Activated T-cell treated with anti-CD3 and anti-CD28 coated beads, Interleukin-2, amount 50 U/mL, for 72 hours (primary cell): ENCODE data around the gene AGAP1. TPM values are rescaled to one million over a fixed set of nuclear protein-coding genes. Genes with fewer than 3 reads are reported as not detected.
"Not testable (repeated sequence)": the region's sequence is repeated elsewhere in the genome, so short reads cannot be mapped to it uniquely, and the experiment has no call there.

ENCODE experiments used
- ATAC-seq, 2 donors: fragments of 150-1000 bp; cut with Tn5 transposase; replicated peaks in 1 of 2; 2 replicates each; pipeline ENCODE4 v1.10.0; 2021; ENCODE audit warnings: moderate library complexity in 2 of 2, mild to moderate bottlenecking in 1 of 2
- DNase-seq, 2 donors: peaks; one replicate each; pipeline ENCODE4 v3.0.0; 2021 to 2022; ENCODE audit warnings: mixed read lengths in 1 of 2
- H3K27ac Mint-ChIP-seq: one replicate; pipeline ENCODE4 v1.8.0; 2022; ENCODE audit warnings: mild to moderate bottlenecking, moderate library complexity, mixed read lengths
- H3K27me3 Mint-ChIP-seq: one replicate; pipeline ENCODE4 v1.8.0; 2022; ENCODE audit warnings: low read depth, mixed read lengths
- H3K36me3 Mint-ChIP-seq, 2 donors: one replicate each; pipeline ENCODE4 v1.8.0; 2022; ENCODE audit warnings: mixed read lengths in 2 of 2, mild to moderate bottlenecking in 1 of 2; ENCODE audit not compliant: insufficient read depth in 2 of 2
- H3K4me1 Mint-ChIP-seq: one replicate; pipeline ENCODE4 v1.8.0; 2022; ENCODE audit warnings: low read depth, mixed read lengths
- H3K4me3 Mint-ChIP-seq, 2 donors: one replicate each; pipeline ENCODE4 v1.8.0; 2022; ENCODE audit warnings: mild to moderate bottlenecking in 2 of 2, mixed read lengths in 2 of 2, moderate library complexity in 2 of 2
- H3K9me3 Mint-ChIP-seq, 2 donors: one replicate each; pipeline ENCODE4 v1.8.0; 2022; ENCODE audit warnings: mixed read lengths in 2 of 2
- total RNA-seq, 2 donors: library from RNA; stranded (reverse); gene quantifications; one replicate each; pipeline ENCODE4 v1.2.3, GENCODE V29; 2022

The AGAP1 gene
- total RNA-seq, 2 donors from 2014 or later, result 0.74 to 2.9 TPM

DNA sequence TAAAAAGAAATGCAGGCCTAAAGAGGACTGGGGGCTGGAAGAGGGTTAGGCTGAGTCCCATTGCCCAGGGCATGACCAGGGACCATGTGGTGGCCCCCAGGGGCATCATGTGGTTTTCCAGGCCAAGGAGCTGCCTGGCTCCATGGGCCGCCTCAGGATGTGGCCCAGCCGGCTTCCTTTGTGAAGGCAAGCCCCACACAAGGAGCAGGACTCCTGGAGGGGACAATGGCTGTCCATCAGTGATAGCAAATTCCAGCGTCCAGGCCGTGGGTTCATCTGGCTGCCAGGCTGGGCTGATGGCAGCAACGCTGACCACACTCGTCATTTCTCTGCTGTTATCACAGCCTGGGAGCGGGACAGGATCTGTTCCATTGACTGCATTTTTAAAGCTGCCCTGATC is 591.8 kb downstream of the AGAP1 start:
- no peaks in the 10 kb centered on the region for H3K4me1 Mint-ChIP-seq
- H3K4me3 Mint-ChIP-seq, result no peak overlapping the region
- no peaks in the 10 kb centered on the region for H3K9me3 Mint-ChIP-seq
- no peaks in the 10 kb centered on the region for H3K36me3 Mint-ChIP-seq
- no peak for ATAC-seq
- DNase-seq, result no peak
- no peak overlapping the region for H3K27ac Mint-ChIP-seq
- no peaks in the 10 kb centered on the region for H3K27me3 Mint-ChIP-seq

DNA sequence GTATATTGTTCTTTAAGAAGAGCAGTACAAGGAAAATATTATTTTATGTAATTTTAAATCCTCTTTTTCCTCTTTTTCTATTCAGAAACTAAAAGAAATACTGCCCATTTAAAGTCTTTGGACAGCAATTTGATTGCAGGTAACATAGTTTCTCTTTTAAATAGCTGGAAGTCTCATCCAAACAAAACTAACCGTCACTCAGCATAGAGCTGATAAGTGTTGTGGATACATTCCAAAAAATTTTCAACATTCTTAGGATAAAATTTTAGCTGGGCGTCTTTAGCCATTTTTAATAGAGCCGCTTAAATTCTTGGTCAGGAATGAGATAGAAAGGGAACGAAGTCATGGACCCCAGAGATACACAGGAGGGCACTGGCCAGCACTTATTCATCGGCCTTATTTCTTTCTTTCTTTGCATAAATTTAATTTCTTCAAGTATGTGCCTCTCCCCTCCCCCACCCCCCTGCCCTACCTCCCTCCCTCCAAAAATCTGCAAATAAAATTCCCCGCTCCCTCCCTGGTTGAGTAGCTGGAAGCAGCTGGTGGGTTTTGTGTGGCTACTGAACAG is 592.6 kb downstream of the AGAP1 start:
- no peaks in the 10 kb centered on the region for H3K4me1 Mint-ChIP-seq
- H3K27me3 Mint-ChIP-seq, result no peaks in the 10 kb centered on the region
- ATAC-seq (no peak), DNase-seq (no peak)
- H3K9me3 Mint-ChIP-seq, result no peaks in the 10 kb centered on the region
- H3K4me3 Mint-ChIP-seq, result no peak overlapping the region
- no peaks in the 10 kb centered on the region for H3K36me3 Mint-ChIP-seq
- no peak overlapping the region for H3K27ac Mint-ChIP-seq

DNA sequence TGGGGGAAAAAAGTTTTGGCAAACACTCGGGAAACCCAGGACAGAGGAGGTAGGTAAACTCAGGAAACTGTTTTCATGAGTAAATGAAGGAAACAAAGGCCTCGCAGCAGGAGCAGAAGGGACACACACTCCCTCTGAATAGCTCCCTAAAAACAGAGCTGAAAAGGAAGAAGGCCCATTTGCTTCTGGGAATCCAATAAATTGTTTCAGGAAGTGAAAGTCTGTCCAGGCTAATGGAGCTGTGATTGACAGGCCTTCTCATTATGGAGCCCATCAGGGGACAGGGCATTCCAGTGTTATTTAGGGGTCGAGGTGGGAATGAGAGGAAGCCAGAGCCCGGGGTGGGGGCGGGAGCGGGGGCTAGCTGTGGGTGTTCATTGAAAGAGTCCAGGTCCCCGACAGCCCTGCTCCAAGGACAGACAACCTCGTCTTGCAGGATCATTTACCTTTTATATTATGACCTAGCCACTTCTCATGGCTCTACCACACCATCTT is 593.2 kb downstream of the AGAP1 start:
- H3K36me3 Mint-ChIP-seq, result no peaks in the 10 kb centered on the region
- H3K4me1 Mint-ChIP-seq, result no peaks in the 10 kb centered on the region
- no peaks in the 10 kb centered on the region for H3K9me3 Mint-ChIP-seq
- no peak overlapping the region for H3K4me3 Mint-ChIP-seq
- ATAC-seq (no peak), DNase-seq (no peak)
- no peaks in the 10 kb centered on the region for H3K27me3 Mint-ChIP-seq
- H3K27ac Mint-ChIP-seq, result no peak overlapping the region

DNA sequence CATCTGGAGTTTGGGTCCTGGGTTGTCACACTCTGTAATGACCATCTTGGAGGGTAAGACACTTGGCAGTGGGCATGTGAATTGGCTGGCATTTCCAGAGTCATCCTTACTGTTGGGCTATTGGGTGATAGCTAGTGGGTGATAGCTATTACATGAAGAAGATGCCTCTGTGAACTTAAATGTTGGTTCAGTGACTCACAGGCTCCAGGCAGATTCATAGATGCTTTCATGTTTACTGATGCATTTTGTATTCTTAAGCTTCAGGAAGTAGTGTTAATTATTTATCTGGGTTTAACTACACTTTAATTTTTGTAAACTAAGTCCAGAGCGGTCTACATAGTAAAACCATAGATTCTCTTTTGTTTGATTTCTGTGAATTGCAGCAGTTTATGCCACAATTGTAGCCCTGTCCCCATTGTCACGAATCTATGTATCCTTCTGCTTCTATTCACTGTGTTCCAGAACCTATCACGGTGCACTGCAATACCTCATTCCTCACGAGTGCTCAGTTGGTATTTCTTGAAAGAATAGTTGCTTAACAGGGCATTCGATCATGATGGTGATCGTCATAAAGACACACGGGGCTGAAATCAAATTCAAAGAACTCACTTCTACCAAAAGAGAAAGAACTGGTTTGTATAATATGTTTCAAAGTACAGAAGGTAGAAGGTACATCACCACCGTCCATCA is 594.7 kb downstream of the AGAP1 start:
- ATAC-seq (no peak), DNase-seq (no peak)
- H3K27ac Mint-ChIP-seq, result no peak overlapping the region
- H3K4me1 Mint-ChIP-seq, result no peaks in the 10 kb centered on the region
- no peaks in the 10 kb centered on the region for H3K9me3 Mint-ChIP-seq
- no peaks in the 10 kb centered on the region for H3K36me3 Mint-ChIP-seq
- no peaks in the 10 kb centered on the region for H3K27me3 Mint-ChIP-seq
- no peak overlapping the region for H3K4me3 Mint-ChIP-seq

DNA sequence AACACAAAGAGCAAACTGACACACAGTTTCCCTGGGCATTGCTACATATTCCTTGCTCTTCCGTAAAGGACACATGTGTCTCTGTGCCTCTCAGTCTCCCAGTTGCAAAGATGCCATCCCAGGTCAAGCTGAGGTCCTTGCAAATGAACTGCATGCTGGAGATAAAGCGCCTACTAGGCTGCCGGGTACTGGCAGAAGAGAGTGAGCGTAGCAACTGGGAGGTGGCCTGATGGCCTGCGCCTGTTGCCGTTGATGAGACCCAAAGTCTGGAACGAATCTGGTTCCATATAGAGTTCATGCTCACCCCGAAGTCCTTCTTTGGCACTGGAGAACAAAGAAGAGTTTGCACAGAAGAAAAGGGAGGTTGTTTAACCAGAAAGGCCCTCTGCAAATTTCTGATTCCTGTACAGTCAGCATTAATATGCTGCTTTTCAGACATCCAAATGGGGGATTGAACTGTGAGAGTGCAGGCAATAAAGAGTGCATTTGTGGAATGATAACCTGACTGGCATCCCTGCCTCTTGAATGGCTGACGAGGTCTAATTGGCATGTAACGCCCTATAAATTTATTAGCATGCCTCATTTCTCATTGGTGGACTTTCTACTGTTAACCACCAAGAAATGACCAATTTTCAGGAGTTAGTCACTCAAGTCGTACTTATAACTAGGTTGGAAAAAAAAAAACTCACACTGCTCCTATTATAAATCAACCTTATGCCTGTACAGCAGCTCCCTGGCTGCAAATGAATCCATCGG is 595.6 kb downstream of the AGAP1 start:
- Mint-ChIP-seq H3K9me3 (no peaks in the 10 kb centered on the region), H3K4me1 (no peaks in the 10 kb centered on the region), H3K27ac (no peak overlapping the region), H3K4me3 (no peak overlapping the region), H3K27me3 (no peaks in the 10 kb centered on the region), H3K36me3 (no peaks in the 10 kb centered on the region)
- ATAC-seq (no peak), DNase-seq (no peak)

DNA sequence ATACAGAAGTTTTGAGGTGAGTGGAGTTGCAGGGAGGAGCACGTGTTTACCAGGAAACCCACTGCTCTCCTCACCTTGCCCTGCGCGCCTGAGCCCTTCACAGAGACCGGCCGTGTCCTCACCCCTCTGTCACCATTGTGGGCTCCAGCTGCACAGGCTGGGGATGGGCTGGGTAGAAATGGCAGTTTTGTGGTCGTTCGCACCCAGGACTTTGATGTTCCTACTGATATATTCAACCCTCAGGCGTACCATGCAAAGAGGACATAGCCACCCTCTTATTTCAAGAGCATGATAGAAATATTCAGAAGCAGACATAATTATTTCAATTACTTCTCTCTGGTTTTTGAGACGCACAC is 596.2 kb downstream of the AGAP1 start:
- DNase-seq (no peak), ATAC-seq (no peak)
- Mint-ChIP-seq H3K4me1 (no peaks in the 10 kb centered on the region), H3K4me3 (no peak overlapping the region), H3K9me3 (no peaks in the 10 kb centered on the region), H3K27me3 (no peaks in the 10 kb centered on the region), H3K27ac (no peak overlapping the region), H3K36me3 (no peaks in the 10 kb centered on the region)

DNA sequence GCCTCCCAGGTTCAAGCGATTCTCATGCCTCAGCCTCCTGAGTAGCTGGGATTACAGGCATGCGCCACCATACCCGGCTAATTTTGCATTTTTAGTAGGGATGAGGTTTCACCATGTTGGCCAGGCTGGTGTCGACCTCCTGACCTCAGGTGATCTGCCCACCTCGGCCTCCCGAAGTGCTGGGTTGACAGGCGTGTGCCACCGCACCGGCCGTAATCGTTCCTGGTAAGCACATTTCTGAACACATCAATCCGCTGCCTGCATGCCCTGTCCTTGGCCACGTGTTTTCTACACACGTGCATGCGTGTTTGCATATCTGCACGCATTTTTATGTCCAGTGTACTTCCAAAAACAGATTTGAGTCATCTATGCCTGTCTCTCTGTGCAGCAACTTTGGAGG is 597.0 kb downstream of the AGAP1 start:
- not testable (repeated sequence) for DNase-seq, H3K9me3 Mint-ChIP-seq, ATAC-seq, H3K27me3 Mint-ChIP-seq, H3K27ac Mint-ChIP-seq, H3K4me1 Mint-ChIP-seq, H3K36me3 Mint-ChIP-seq, H3K4me3 Mint-ChIP-seq

DNA sequence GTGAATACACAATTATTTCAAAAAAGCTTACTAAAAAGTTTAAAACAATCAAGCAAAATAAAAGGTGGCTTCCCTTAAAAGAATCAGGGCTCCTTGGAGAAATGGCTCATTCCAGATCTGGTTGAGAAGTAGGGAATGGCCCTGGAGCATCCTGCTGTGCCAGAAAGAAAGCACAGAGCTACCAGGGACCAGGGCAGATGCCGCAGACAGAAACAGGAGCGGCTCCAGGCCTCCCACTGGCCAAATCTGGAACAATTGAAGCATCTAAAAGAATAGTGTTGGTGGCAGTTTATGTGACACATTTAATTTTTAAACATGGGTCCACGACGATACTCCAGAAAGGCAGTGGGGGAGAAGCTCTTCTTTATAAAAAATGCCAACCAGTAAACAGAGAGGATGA is 598.9 kb downstream of the AGAP1 start:
- no peaks in the 10 kb centered on the region for H3K27me3 Mint-ChIP-seq
- H3K27ac Mint-ChIP-seq, result no peak overlapping the region
- H3K36me3 Mint-ChIP-seq, result no peaks in the 10 kb centered on the region
- DNase-seq, result no peak
- no peak for ATAC-seq
- no peaks in the 10 kb centered on the region for H3K9me3 Mint-ChIP-seq
- H3K4me1 Mint-ChIP-seq, result no peaks in the 10 kb centered on the region
- no peak overlapping the region for H3K4me3 Mint-ChIP-seq

DNA sequence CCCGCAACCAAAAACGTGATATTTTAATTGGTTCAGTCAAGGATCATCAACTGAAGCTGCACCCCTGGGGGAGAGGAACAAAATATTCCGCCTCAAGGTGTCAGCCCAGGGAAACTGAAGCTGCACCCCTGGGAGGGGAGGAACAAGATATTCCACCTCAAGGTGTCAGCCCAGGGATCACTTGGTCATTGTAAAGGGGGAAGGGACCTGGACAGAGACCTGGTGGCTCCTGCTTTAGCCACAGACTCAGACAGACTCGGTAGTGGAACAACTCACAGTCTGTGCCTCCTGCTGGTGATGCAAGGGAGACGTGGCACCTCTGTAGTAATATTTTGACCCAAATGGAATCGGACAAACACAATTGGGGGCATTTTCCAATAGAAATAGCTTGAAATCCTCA is 599.3 kb downstream of the AGAP1 start:
- ATAC-seq, result no peak
- Mint-ChIP-seq H3K27me3 (no peaks in the 10 kb centered on the region), H3K9me3 (no peaks in the 10 kb centered on the region), H3K4me3 (no peak overlapping the region), H3K4me1 (no peaks in the 10 kb centered on the region), H3K27ac (no peak overlapping the region), H3K36me3 (no peaks in the 10 kb centered on the region)
- DNase-seq, result no peak

DNA sequence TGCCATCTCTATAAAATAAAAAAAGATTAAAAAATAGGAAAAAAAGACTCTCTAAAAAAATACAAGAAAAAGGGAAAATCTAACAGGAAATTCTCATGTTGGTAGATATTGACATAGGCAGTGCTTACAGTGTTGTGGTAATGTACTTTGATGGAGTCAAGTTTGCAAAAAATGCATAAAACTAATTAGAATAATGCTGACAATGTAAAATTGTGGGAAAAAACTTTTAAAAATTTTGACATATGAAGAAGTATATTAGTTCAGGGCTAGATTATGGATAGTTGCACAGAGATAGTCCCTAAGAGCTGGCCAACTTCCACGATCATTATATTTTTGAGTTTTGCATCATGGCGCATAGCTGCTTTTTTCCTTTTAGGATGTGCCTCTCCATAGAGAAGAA is 601.7 kb downstream of the AGAP1 start:
- no peak overlapping the region for H3K27ac Mint-ChIP-seq
- H3K4me3 Mint-ChIP-seq, result no peak overlapping the region
- no peak for ATAC-seq
- H3K9me3 Mint-ChIP-seq, result no peaks in the 10 kb centered on the region
- H3K36me3 Mint-ChIP-seq, result no peaks in the 10 kb centered on the region
- no peaks in the 10 kb centered on the region for H3K4me1 Mint-ChIP-seq
- no peaks in the 10 kb centered on the region for H3K27me3 Mint-ChIP-seq
- no peak for DNase-seq

DNA sequence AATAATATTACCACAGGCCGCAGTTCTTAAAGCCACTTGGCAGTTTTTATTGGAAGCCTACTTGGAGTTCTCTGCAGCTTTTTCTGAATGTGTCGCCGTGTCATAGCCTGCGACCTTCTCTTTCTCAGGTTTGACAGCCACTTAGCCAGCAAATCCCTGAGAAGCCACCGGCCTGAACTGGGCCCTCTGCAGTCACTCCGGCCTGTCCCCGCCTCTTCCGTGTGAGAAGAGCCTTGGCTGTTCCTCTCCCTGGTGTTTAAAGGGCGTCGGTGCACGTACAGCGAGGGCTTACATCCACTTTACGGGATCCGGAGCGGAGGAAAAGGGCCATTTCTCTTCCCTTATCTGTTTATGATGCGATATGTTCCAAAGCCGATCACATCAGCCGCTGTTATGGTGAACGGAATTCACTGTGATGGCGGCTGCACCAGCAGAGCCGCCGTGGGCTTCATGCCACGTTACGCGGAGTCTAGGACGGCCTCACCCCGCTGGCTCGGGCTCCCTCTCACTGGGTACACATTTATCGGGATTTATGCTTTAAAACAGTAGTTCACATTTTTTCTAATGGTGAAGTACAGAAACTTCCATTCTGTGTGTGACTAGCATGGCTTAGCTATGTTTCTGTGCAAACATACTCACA is 607.6 kb downstream of the AGAP1 start:
- Mint-ChIP-seq H3K4me1 (no peaks in the 10 kb centered on the region), H3K4me3 (no peak overlapping the region), H3K27me3 (no peaks in the 10 kb centered on the region), H3K9me3 (no peaks in the 10 kb centered on the region), H3K36me3 (no peaks in the 10 kb centered on the region), H3K27ac (no peak overlapping the region)
- DNase-seq (no peak), ATAC-seq (no peak)

DNA sequence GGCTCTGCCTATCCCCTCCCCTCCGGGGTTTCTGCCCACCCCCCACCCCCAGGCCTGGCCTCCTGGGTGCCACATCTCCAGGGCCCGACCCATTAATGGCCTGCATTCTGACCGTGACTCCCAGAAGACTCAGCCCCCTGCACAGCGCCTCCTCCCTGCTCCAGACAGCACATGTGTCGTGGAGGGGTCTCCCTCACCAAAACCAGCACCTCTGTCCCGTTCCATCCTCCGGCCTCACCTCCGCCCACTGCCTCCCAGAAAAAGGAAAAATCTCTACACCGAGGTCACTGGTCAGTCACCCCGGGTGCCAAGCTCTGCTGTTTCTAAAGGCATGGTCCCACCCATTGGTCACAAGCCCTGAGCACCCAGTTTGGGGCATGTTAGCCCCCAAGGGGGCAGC is 609.1 kb downstream of the AGAP1 start:
- no peaks in the 10 kb centered on the region for H3K9me3 Mint-ChIP-seq
- no peaks in the 10 kb centered on the region for H3K36me3 Mint-ChIP-seq
- DNase-seq (no peak), ATAC-seq (no peak)
- H3K4me3 Mint-ChIP-seq, result no peak overlapping the region
- no peak overlapping the region for H3K27ac Mint-ChIP-seq
- H3K4me1 Mint-ChIP-seq, result no peaks in the 10 kb centered on the region
- H3K27me3 Mint-ChIP-seq, result peaks cover 4% of the 10 kb centered on the region

DNA sequence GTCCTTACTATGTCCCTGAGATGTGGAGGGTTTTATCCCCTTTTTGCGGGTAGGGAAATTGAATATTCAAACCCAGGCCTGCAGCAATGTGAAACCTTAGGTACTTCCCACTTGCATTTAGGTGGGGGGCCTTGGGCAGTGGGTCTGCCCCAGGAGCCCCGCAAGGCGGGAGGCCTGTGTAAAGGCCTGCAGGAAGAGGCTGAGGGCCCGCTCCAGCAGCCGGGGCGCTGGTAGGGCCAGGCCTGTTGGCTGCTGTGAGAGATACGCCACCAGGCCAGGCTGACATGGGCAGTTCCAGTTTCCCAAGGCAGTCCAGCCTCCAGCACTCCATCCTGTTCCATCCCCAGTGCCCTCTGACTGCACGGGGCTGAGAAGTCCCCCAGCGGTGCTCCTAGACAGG is 610.1 kb downstream of the AGAP1 start:
- Mint-ChIP-seq H3K27me3 (peaks cover 10% of the 10 kb centered on the region), H3K4me1 (no peaks in the 10 kb centered on the region), H3K36me3 (no peaks in the 10 kb centered on the region), H3K9me3 (no peaks in the 10 kb centered on the region), H3K27ac (no peak overlapping the region), H3K4me3 (no peak overlapping the region)
- no peak for DNase-seq
- no peak for ATAC-seq
